ENCODE results near the gene FAM13A.

- TF ChIP-seq EZH2 (IDR thresholded peaks at IDR 0.05; ENCODE audit: insufficient read depth, poor library complexity, severe bottlenecking) = no peak
- no peak for TF ChIP-seq EZH2phosphoT487 (IDR thresholded peaks at IDR 0.05; ENCODE audit: insufficient read depth, low read depth)
These were observed 231.1 kb downstream of the FAM13A start for GRCh38 chr4:88825931-88826330.
